CD4-positive, alpha-beta T cell treated with Interleukin-4 for 1 hour (primary cell): ENCODE data around the gene MMP26.
"Not testable (repeated sequence)": the region's sequence is repeated elsewhere in the genome, so short reads cannot be mapped to it uniquely, and the experiment has no call there.

Experiments used
- DNase-seq, 2 donors: peaks; one replicate each; pipeline ENCODE4 v3.0.0-alpha.2; 2020 to 2022

MMP26 gene

DNA sequence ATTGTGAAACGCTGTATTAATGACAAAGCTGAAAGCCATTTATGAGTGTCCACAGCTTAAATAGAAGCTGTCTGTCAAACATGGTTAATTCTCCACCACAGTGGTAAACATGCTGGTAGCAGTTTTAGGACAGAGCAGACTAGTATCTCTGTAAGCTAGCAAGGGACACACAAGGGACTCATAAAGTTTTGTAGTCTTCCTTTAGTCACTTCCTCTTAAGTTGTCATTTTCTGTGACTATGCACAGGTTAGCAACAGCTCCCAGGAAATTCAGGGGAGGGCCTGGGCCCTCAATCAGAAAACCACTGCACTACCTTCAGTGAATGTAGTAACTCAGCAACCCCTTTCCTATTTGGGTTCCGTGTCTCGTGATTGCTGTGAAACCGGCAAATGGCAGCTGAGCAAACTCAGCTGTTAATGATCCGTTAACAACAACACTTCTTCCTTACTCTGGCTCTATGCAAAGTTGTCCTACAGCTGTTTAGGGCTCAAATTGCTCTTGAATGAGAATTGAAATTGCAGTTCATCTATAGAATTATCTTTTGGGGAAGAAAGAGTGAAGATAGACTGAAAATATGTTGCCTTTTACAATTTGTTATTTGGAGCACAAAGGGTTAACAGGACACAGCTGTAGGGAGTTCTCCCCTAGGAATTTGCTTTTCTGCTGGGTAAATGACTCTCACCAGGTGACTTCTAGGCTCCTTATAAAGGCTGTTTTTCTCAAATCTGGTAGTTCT, at the start of gene MMP26:
Gene MMP26, plus strand, starts transcription at position 731 of the 736 bp plus-strand sequence.
- DNase-seq = no peak

DNA sequence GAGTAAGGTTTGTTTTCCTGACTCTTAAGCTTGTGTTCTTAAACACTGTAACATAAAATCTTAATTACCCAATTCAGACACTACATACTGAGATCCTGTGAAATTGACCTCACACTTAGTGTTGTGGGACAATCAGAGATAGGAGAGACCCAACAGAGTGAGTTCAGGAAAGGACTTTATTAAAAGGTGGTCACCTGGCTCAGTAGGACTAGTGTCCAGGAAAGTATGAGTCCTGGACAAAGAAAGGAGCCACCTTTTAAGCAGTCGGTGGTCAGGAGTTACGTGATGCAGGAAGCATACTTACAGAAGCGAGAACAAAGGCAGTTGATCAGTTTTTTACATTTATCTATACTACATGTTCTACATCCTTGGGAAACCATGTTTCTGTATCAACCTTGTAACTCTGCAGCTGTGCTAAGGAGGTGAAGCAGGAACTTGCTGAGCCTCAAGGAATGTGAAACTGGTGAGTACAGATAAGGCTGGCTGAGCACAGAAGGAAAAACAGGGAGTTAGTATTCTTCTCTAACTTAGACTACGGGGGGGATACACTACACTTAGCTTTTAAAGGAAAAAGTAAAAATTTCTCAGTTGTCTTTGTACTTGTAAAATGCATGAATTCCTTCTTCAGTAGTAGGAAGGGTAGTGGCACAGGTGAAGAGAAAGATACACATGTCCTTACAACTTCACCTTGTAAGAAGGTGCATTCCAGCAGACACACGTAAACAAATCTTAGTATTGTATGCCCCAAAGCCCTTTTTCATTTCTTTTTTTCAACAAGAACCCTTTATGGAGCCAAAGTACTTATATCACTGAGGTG, 45.7 kb upstream of the MMP26 start:
- DNase-seq = no peak

DNA sequence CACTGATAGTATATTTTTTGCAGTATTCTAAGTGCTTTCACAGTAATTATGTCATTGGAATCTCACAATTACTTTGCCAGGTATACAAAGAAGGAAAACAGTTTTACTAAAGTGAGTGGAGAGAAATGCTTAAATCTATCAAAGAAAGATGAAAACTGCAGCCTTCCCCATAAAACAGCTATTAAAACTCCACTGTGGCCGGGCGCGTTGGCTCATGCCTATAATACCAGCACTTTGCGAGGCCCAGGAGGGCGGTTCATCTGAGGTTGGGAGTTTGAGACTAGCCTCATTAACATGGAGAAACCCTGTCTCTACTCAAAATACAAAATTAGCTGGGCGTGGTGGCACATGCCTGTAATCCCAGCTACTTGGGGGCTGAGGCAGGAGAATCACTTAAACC, 41.7 kb upstream of the MMP26 start:
- no peak for DNase-seq

DNA sequence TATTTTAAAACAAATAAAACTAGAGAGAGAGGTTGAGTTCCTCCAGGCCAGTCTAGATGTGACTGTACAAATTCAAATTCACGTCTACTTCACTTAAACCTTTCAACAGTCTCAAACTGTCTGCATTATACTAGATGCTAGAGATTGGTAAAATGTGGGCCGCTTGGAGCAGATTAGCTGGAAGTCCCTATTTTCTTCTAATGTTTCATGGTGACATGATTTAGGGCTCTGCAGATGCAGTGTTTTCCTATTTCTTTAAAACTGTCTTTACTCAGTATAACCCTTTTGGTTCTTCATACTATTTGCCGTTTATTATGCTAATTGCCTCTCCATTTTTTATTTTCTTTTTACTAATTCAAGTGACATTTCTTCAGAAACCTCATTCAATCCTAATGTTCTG, 40.4 kb upstream of the MMP26 start:
- DNase-seq = no peak

GRCh38 chr11:4664786-4665185, 39.8 kb upstream of the MMP26 start:
- DNase-seq = no peak

- no peak for DNase-seq
These were observed 39.2 kb upstream of the MMP26 start for GRCh38 chr11:4665424-4665823.

- DNase-seq = no peak
These were observed 32.8 kb upstream of the MMP26 start for GRCh38 chr11:4671741-4672140.

GRCh38 chr11:4672470-4672869, 32.1 kb upstream of the MMP26 start:
- DNase-seq = no peak

GRCh38 chr11:4673781-4674180, 30.8 kb upstream of the MMP26 start:
- no peak for DNase-seq

DNA sequence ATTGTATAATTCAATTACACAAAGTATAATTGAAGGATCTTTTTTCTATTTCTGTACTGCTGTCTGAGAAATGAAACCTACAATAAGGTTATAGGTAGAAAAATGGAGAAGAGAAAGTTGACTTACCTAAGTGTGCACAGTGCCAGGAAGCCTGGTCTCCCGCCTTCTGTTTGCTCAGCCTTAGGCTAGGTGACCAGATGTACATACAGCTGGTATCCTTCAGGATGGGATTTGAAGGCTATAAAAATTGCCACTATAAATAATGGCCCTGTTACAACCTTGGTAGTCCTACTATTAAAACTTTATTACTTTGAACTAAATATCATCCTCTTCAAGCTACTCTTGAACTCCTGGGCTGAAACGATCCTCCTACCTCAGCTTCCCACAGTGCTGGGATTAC, 26.6 kb upstream of the MMP26 start:
- DNase-seq = no peak

- no peak for DNase-seq
These were observed 24.2 kb upstream of the MMP26 start for GRCh38 chr11:4680341-4680740.

DNA sequence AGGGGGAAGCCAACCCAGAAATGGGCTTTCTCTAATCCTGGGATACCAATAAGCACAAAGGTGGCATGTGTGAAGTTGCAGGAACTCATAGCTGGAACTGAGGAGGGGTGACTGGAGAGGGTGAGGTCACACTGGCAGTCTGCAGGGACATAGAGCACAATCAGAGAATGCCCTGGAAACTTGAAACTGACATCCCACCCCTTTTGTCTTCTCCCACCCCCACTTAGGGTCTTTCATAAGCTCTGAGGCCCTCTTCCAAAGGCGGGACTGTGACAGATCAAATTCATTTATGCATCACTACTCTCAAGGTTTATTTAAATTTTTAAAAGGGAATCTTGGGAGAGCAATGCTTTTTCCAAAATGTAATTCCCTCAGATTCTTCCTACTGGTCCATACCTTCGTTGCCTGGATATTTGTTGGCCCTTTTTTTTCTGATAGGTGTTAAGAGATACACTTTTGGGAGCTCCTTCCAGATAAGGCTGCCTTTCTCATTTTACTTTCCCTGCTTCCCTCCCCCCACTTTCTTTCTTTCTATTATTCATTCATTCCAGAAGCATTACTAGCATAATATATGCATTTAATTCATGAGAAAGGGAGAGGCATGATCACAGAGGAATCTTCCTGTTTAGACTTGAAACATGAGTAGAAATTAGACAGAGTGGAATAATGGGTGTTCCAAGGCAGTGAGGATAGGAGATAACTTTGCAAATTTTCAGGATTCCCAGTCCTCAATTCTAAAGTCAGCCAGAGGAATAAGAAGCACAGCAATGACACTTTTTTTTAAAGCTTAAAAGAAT, 21.8 kb upstream of the MMP26 start:
- DNase-seq = no peak

DNA sequence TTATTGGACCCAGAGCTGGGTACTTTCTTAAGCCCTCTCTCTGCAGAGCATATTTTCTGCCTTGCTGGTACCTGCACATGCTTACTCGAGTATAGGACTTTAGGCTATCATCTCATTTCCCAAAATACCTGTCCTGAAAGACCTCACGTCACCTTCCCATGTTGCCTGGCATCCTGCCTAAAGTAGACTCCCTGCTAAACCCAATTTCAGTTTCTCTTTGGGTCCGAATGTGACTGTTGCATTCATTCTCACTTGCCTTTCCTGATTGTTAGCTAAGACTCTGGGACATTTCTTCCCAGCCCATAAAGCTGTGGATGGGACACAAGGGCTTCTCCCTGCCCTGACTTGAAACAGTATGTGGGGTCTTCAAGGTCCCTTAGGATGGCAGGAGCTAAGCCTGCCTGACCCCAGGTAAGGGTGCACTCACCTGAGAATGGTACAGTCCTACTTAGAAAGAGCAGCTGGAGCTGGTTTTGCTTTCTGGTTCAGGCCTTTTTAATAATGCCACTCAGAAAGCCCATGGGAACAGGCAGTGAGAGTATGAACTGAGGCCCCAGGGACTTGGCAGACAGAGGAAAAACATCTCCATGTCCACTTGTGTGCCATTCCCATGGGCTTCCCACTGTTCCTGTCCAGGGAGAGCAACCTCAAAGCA, 19.8 kb upstream of the MMP26 start:
- DNase-seq = no peak

GRCh38 chr11:4695442-4695841, 9.1 kb upstream of the MMP26 start:
- no peak for DNase-seq

DNA sequence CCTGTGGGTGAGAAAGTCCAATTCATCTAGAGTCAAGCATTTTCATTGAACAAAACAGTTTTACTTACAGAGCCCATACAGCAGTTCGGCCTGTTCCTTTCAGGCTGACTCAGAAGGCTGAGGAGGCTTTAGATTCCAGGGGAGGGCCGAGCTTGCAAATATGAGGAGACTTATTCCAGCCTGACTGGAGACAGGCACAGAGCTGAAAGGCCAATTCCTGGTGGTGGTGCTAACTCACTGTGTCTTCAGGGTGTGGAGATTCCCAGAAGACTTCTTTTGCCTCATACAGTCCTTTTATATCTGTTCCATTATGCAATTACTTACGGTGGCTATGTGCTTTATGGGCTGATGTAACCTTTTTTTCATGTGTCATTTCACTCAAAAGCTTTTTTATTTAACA, 7.0 kb upstream of the MMP26 start, which contains the start of gene OR51E2:
Gene OR51E2, minus strand, starts transcription at position 269 of the 400 bp plus-strand sequence. CDS start 15,142 bp downstream, outside the sequence.
- no peak for DNase-seq

DNA sequence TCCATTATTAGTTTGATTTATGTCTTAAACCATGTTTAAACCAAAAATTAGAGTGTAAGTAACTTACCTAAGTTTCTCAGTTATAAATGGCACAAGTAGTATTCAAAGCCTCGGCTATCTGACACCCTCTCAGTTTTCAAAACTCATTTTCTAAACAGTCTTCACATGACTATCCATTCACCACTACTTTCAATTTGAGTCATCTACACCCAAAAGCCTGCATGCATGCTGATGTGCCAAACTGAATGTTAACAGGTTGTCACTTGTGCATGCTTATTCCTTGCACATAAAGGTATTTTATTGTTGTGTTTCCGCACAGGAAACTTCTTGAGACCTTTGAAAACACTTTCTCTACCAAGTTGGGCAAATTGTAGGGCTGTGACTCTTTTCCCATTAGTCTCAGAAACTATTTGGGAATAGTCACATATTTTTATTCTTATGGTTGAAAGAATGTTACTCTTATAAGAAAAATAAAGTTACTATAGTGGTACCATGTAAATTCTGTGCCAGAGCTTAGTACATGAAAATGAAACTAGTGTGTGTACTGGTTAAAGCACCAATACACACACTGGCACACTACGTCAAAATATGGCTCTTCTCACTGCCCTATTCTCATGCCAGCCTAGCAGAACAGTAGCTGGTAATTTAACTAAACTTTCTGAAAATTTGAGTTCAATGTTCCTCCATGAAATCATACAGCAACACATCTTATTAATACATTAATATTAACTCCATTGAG, 4.7 kb upstream of the MMP26 start:
- no peak for DNase-seq

GRCh38 chr11:4700436-4700820, 4.2 kb upstream of the MMP26 start:
- DNase-seq = no peak

DNA sequence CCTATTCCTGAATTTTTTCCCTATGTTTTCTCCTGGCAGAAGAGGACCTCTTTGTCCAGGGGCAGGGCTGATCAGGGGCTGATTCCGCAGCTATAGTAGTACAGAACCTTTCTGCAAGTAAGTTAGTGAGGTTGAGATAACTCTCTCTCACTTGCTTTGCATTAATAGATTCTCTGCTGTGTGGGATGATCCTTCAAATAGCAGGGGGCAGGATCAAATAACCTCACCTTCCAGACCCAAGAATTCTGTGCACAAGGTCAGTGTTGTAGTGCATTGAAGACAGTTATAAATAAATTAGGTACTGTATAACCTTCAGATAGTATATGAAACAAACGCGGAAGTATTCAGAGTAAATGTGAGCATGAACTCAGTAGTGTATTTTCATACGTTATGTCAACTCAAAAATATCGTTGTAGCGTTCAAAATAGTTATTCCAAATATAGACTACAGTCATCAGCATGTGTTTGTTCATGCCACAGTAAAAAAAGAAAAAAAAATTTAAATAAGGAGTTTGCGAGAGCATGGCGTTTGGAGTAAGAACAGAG, 278 bp downstream of the MMP26 start:
- no peak for DNase-seq

- DNase-seq = no peak
These were observed 8.7 kb downstream of the MMP26 start for GRCh38 chr11:4713241-4713640.

- DNase-seq = no peak
These were observed 9.7 kb downstream of the MMP26 start for GRCh38 chr11:4714300-4714699.

DNA sequence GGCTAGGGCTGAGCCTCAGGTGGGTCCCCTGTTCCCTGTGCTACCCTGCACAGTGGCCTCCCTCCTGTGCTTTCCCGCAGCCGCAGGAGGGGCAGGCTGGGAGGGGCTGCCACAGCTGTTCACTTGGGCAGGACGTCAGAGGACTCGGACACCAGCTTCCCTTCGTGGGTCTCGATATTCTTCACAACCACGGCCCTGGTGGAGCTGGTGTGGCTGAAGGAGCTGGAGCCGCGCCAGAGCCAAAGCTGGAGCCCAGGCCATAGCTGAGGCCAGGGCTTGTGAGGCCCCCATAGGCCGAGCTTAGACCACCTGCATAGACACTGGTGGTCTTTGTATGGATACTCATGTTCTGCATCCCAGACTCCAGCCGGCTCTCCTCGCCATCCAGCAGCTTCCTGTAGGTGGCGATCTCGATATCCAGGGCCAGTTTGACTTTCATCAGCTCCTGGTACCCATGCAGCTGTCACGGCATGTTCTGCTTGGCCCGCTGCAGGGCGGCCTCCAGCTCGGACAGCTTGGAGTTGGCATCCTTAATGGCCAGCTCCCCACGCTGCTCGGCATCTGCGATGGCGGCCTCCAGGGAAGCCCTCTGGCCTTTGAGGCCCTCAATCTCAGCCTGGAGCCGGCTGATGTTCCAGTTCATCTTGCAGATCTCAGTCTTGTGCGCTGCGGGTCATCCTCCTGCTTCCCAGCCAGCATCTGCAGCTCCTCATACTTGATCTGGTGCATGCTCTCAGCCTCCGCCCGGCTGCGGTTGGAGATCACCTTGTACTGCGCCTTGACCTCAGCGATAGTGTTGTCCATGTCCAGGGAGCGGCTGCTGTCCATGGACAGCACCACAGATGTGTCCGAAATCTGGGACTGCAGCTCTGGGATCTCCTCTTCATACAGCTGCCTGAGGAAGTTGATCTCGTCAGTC, 18.3 kb downstream of the MMP26 start:
- DNase-seq = not testable (repeated sequence)
